HFF-Myc (cell line): ENCODE data around the gene OTOF.

Experiments
- DNase-seq: peaks from one replicate; pipeline ENCODE4 v3.0.0-alpha.2; 2011; ENCODE audit warnings: low read depth; ENCODE audit errors: extremely low read depth
- H3K4me3 ChIP-seq: replicated peaks from 2 replicates; pipeline ENCODE4 v1.5.1; 2011; ENCODE audit warnings: low read depth, mild to moderate bottlenecking, control low read depth, low read length
- CTCF ChIP-seq: IDR thresholded peaks from 2 replicates; pipeline ENCODE4 v1.5.1; 2012; ENCODE audit warnings: mild to moderate bottlenecking, low read depth, low read length, control low read depth; ENCODE audit errors: missing control alignments

The OTOF gene

GRCh38 chr2:26430826-26431225, 47.1 kb downstream of the OTOF start:
- TF ChIP-seq CTCF = no peak
- H3K4me3 ChIP-seq = no peak overlapping the region
- no peak for DNase-seq

GRCh38 chr2:26429779-26430578, 47.9 kb downstream of the OTOF start:
- TF ChIP-seq CTCF = no peak
- no peak for DNase-seq
- H3K4me3 ChIP-seq = no peak overlapping the region

GRCh38 chr2:26428846-26429245, 49.1 kb downstream of the OTOF start:
- H3K4me3 ChIP-seq = no peak overlapping the region
- TF ChIP-seq CTCF = no peak
- DNase-seq = no peak

GRCh38 chr2:26424221-26424620, 53.7 kb downstream of the OTOF start:
- no peak for DNase-seq
- H3K4me3 ChIP-seq = no peak overlapping the region
- no peak for TF ChIP-seq CTCF

- H3K4me3 ChIP-seq = no peak overlapping the region
- no peak for TF ChIP-seq CTCF
- DNase-seq = no peak
Measured at GRCh38 chr2:26423750-26424149, 54.2 kb downstream of the OTOF start.

GRCh38 chr2:26422947-26423629, 54.8 kb downstream of the OTOF start:
- no peak overlapping the region for H3K4me3 ChIP-seq
- no peak for TF ChIP-seq CTCF
- DNase-seq = no peak
